Measurements from ENCODE around the gene PLCH2. TPM values are rescaled to one million over a fixed set of nuclear protein-coding genes. Genes with fewer than 3 reads are reported as not detected.
A peak's percentile ranks its signal among the peaks of the same experiment; 100 is the strongest.

PLCH2 gene
- total and polyA plus RNA-seq, 4 donors: 2.1 to 7.9 (median 3.4) TPM

DNA sequence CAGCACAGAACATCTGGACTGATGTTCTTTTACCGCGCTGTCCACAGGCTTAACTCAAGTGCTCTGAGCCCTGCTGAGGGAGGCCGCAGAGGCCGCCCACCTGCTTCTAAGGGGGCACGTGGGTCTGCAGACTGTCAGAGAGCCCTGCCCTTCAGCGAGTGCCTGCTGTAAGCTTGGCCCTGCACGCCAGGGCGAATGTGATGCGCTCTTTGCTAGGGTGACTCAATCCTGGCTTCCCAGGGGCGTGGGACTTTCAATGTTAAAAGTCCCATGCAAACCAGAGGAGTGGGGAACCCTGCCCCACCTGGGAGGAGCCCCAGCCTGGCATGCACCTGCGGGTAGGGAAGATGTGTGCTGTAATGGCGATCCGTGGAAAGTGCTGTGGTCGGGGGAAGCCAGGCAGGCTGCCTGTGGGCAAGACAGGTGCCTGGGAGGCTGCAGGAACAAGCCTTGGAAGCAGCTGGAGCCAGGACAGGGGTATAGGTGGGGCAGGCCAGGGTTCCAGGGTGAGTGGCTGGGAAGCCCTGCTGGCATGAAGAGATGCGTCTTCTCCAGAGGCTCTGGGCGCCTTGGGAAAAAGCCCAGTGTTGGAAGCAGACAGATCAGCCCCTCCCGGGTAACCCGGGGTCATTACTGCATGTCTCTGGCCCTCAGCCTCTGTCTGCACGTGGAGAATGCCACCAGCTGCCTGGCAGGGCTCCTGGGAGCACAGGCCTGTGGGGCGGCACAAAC is 50.9 kb downstream of the PLCH2 start:
- no peaks in the 10 kb centered on the region for H3K9me3 ChIP-seq (ENCODE audit: control insufficient read depth in 4 of 4, insufficient read depth in 3 of 4, low read length in 3 of 4)
- peaks cover 0 to 3% (median 2%) of the 10 kb centered on the region in 4 donors for H3K36me3 ChIP-seq (ENCODE audit: control insufficient read depth in 4 of 4, insufficient read depth in 4 of 4, low read length in 4 of 4)
- no peak overlapping the region for H3K9ac ChIP-seq (ENCODE audit: insufficient read depth in 1 of 2, low read length in 2 of 2)
- TF ChIP-seq, protein P1, sequence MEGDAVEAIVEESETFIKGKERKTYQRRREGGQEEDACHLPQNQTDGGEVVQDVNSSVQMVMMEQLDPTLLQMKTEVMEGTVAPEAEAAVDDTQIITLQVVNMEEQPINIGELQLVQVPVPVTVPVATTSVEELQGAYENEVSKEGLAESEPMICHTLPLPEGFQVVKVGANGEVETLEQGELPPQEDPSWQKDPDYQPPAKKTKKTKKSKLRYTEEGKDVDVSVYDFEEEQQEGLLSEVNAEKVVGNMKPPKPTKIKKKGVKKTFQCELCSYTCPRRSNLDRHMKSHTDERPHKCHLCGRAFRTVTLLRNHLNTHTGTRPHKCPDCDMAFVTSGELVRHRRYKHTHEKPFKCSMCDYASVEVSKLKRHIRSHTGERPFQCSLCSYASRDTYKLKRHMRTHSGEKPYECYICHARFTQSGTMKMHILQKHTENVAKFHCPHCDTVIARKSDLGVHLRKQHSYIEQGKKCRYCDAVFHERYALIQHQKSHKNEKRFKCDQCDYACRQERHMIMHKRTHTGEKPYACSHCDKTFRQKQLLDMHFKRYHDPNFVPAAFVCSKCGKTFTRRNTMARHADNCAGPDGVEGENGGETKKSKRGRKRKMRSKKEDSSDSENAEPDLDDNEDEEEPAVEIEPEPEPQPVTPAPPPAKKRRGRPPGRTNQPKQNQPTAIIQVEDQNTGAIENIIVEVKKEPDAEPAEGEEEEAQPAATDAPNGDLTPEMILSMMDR (IDR thresholded peaks at IDR 0.05; ENCODE audit: control extremely low read depth, extremely low read depth): no peak
- H3K27ac ChIP-seq (ENCODE audit: low read depth in 1 of 2, low read length in 1 of 2): peak overlapping the region; percentile 13 to 42
- WGBS, 2 donors: 46 to 50% methylated on average over 20 of the region's 20 CpGs
- H3K4me3 ChIP-seq: no peak overlapping the region
- DNase-seq (no peak), ATAC-seq (ENCODE audit: insufficient read depth, low FRiP score) (no peak)
- H3K4me1 ChIP-seq (ENCODE audit: control insufficient read depth in 5 of 5, insufficient read depth in 5 of 5, low read length in 5 of 5): peaks cover 10 to 40% (median 22%) of the 10 kb centered on the region in 5 donors
- peaks cover 0 to 35% (median 18%) of the 10 kb centered on the region in 3 donors for H3K27me3 ChIP-seq (ENCODE audit: control insufficient read depth in 3 of 3, insufficient read depth in 3 of 3, low read length in 2 of 3)

DNA sequence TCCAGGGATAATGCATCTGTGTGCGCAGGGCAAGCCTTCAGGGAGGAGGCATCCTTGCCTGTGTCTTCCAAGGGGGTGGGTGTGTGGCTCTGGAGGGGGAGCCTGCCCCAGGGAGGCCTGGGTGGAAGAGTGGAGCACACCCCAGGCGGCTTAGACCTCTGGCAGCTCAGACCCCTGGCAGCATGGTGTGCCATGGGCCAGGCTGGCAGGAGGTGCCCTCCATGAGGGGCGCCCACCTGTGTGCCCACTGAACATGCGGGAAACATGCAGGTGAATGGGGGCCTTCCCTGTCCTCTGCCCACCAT is 51.4 kb downstream of the PLCH2 start:
- Histone ChIP-seq H3K36me3 (ENCODE audit: control insufficient read depth in 4 of 4, insufficient read depth in 4 of 4, low read length in 4 of 4) (peaks cover 0 to 3% (median 1%) of the 10 kb centered on the region in 4 donors), H3K9ac (ENCODE audit: insufficient read depth in 1 of 2, low read length in 2 of 2) (no peak overlapping the region), H3K27ac (ENCODE audit: low read depth in 1 of 2, low read length in 1 of 2) (no peak overlapping the region), H3K4me1 (ENCODE audit: control insufficient read depth in 5 of 5, insufficient read depth in 5 of 5, low read length in 5 of 5) (peaks cover 10 to 40% (median 22%) of the 10 kb centered on the region in 5 donors), H3K9me3 (ENCODE audit: control insufficient read depth in 4 of 4, insufficient read depth in 3 of 4, low read length in 3 of 4) (no peaks in the 10 kb centered on the region), H3K4me3 (no peak overlapping the region), H3K27me3 (ENCODE audit: control insufficient read depth in 3 of 3, insufficient read depth in 3 of 3, low read length in 2 of 3) (peaks cover 0 to 40% (median 20%) of the 10 kb centered on the region in 3 donors)
- TF ChIP-seq, protein P1 (IDR thresholded peaks at IDR 0.05; ENCODE audit: control extremely low read depth, extremely low read depth): no peak
- no peak for DNase-seq
- WGBS, 2 donors: 94 to 98% methylated on average over 4 of the region's 4 CpGs
- ATAC-seq (ENCODE audit: insufficient read depth, low FRiP score): no peak

DNA sequence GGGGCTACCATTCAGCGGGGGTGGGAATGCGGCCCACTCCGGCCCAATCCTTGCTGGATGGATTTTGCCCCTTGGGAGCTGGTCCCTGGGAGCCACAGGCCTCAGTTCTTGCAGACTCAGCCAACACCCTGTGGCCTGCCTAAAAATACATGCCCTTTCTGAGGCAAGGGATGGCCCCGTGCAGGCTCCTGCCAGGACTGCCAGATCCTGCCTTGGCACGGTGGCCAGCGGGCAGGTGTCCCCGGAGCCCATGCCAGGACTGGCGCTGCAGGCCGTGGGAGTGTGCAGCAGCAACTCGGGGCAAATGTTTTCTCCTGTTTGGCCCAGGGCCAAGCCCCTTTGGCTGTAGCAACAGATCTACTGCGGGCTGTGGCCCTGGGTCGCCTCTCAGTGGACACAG is 51.9 kb downstream of the PLCH2 start:
- TF ChIP-seq, protein P1 (IDR thresholded peaks at IDR 0.05; ENCODE audit: control extremely low read depth, extremely low read depth): no peak
- Histone ChIP-seq H3K4me1 (ENCODE audit: control insufficient read depth in 5 of 5, insufficient read depth in 5 of 5, low read length in 5 of 5) (peaks cover 10 to 39% (median 22%) of the 10 kb centered on the region in 5 donors), H3K9me3 (ENCODE audit: control insufficient read depth in 4 of 4, insufficient read depth in 3 of 4, low read length in 3 of 4) (no peaks in the 10 kb centered on the region), H3K27ac (ENCODE audit: low read depth in 1 of 2, low read length in 1 of 2) (no peak overlapping the region), H3K27me3 (ENCODE audit: control insufficient read depth in 3 of 3, insufficient read depth in 3 of 3, low read length in 2 of 3) (peaks cover 0 to 45% (median 21%) of the 10 kb centered on the region in 3 donors), H3K9ac (ENCODE audit: insufficient read depth in 1 of 2, low read length in 2 of 2) (no peak overlapping the region), H3K36me3 (ENCODE audit: control insufficient read depth in 4 of 4, insufficient read depth in 4 of 4, low read length in 4 of 4) (peaks cover 0 to 3% (median 0%) of the 10 kb centered on the region in 4 donors), H3K4me3 (no peak overlapping the region)
- DNase-seq (no peak), ATAC-seq (ENCODE audit: insufficient read depth, low FRiP score) (no peak)
- 70 to 92% methylated on average over 12 of the region's 12 CpGs for WGBS, 2 donors
